ENCODE measurements around the gene RARB.

Gene RARB

GRCh38 chr3:25423780-25424588, 4.1 kb upstream of the RARB start:
- DNase-seq, result no peak

DNA sequence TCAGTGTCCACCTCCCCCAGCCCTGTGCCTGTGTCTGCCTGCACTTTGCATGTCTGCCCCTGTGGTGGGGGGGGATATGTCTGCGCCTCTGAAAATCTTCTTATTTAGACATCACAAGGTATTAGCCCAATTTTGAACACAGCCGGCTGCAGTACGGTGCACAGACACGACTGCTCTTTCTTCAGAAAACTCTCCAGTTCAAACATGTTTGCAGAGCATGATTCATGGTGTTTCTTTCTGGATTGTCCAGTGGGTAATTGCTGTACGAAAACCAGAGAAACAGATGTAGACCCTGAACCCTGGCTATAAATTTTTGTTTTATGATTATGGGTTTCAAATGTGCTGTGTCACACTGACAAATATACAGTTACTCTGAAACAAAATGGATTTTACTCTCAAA, 3.4 kb upstream of the RARB start:
- DNase-seq, result no peak

DNA sequence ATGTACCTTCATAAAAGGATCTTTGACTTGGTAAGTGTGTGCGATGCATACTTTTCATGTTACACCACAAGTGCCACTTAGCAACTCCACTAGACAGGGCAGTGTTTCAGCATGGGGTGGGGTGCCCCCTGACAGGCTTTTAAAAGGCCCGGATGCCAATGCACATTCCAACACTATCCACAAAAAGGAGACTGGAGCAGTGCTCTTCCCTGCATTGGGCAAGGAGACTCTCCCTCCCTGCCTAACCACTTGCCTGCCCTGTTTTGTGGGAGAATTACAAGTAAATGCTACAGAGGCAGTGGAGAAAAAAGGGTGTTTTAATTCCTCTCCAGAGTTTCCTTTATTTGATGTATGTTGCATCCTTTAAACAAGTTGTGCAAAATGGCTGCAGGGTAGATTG, 1.7 kb upstream of the RARB start:
- DNase-seq, result no peak

GRCh38 chr3:25427155-25427554, 908 bp upstream of the RARB start:
- DNase-seq, result no peak

DNA sequence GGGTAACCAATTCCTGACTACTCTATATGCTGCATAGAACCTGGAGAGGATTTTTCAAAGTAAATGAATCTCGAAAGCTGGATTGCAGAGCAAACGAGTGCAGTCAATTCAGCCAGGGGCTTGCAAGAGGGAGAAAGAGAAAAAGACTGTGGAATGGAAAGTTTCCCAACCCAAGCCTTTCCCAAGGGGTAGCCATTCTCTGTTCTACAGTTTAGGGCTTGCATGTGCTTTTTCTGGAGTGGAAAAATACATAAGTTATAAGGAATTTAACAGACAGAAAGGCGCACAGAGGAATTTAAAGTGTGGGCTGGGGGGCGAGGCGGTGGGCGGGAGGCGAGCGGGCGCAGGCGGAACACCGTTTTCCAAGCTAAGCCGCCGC, 511 bp upstream of the RARB start:
- DNase-seq, result no peak

DNA sequence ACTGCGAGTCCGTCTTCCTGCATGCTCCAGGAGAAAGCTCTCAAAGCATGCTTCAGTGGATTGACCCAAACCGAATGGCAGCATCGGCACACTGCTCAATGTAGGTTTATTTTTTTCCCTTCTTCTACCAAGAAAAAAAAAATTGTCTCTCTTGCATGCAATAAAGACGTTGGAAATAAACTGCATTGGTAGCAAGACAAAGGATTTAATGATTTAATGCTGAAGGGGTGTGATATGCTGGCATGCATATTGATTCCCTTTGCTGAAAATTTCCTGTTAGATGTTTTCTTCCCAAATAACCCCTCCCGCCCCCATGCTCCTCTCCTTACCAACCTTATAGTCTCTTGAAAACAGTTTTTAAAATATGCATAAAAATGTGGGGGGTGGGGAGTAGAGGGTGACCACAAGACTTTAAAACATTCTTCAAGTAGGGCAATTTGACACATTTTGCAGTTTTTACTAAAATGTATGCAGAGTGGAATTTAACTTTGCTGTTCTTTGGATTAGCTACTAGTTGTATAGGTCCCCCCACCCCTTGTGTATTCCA, 799 bp downstream of the RARB start:
- no peak for DNase-seq

GRCh38 chr3:25429361-25430286, 1.6 kb downstream of the RARB start:
- no peak for DNase-seq

DNA sequence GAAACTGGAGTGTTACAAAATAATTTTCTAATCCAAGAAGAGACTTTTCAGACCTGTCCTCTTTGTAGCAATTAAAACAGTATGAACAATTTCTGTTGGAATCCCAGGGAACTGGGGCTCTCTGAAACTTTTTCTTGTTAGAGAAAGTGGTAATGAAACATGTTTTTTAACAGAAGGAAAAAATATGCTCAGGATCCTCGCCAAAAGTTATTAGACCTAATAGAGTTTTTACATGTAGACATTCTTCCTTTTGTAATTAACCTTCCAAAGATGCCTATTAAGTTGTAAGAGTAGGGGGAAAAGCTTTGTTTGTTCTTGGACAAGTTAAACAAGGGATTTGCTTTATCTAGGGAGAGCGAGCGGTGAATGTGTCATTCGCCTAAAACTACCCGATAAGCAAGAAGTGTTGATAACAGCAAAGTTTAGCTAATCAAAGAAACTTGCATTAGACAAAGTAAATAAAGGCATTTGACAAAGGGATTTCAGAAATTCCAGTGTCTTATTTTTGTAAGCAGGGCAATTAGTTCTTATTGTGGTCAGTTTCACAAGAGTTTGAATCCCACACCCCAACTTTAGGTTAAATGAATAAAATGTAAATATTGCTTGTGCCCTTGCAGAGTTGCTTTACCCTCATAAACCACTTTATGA, 2.3 kb downstream of the RARB start:
- DNase-seq, result no peak

- DNase-seq, result no peak
Measured at GRCh38 chr3:25430935-25431770, 3.1 kb downstream of the RARB start.

GRCh38 chr3:25432176-25432720, 4.2 kb downstream of the RARB start:
- DNase-seq, result no peak

- DNase-seq, result no peak
Measured at GRCh38 chr3:25433106-25433505, 5.0 kb downstream of the RARB start.

DNA sequence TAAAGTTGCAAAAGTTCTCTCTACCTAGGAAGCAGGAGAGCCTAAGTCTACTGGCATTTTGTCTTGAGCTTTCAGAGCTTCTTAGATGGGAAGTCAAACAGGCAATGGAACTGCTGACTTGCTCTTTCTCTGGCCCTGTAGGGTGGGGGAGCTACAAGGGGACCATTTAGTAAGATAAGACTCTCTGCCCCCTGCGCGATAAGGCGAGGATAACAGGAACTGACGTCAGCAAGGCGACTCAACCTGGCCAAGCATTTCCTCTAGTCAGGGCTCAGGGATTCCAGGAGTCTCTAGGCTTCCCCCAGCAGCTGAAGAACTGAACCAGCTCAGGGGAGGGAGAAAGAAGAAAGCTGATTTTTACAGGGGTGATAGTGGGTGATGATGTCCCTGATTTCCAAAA, 5.8 kb downstream of the RARB start:
- no peak for DNase-seq

DNA sequence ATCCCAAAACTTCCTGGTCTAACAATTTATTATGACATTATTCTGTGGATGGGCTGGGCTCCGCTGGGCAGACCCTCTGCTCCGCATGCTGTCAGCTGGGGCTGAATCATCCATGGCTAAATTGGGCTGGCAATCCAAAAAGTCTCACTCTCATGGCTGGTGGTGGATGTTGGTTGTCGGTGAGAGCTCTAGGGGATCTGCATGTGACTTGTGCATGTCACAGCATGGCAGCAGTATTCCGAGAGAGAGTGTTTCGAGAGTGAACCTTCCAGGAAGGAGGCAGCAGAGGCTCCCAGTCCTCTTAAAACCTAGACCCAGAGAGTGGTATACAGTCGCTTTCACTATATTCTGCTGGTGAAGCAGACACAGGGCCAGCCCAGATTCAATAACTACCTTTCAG, 9.9 kb downstream of the RARB start:
- no peak for DNase-seq

- DNase-seq, result no peak
Measured at GRCh38 chr3:25438791-25439555, 10.9 kb downstream of the RARB start.

DNA sequence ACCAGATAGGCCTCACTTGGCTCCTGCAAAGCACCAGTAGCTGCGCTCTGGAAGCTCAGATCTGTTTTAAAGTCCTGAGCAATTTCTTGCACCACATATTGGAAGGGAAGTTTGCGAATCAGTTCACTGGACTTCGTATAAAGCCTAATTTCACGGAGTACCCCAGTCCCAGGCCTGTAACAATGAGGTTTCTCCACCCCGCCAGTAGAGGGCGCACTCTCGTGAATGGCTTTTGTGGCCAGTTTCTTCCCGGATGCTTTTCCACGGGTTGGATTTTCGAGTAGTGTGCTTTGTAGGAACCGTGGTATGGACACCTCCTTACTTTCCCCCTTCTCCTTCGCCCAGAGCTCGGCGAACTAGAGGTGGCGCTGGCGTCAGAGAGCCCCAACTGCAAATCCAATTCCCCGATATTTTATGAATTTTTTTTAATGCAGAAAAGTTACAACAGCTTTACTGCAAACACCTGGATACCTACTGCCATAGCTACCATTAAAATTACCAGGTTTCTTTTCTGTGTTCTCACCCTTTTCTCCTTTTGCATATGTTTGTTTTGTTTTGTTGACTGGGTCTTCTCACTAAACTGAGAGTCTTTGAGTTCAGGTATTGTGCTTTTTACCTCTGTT, 13.3 kb downstream of the RARB start:
- no peak for DNase-seq

DNA sequence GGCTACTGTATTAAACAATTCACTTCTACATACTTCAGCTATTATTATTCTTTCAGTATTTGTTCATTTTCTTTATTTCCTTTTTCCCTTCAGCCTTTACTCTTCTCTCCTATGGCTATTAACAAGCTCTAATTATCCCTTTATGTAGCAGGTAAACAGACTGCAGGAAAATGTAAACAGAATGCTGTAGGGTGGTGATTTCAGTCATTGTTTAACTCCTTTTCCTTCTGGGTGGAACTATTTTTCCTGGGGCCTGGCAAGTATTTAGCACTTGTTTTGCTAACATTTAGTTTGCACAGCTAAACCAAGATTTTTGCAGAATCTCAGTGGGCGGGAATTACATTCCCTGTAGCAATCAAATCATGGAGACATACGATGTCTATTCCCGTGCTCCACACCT, 14.4 kb downstream of the RARB start:
- DNase-seq, result no peak

- no peak for DNase-seq
Measured at GRCh38 chr3:25444273-25444672, 16.2 kb downstream of the RARB start.

DNA sequence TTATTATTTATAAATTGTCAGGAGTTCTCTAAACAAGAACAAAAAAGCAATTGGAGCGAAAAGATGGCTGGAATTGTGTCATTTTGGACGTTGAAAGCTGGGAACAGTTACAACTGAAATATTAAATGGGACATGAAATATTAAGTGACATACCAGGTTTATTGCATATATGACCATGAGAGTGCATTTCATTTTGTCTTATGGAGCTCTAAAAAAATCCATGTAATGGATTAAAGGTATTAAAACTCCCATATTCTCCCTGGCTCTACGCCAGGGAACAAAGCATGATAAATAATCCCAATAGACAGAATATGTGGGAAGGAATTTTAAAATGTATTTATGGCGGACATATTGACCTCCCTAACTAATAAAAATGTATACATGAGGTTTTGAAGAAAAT, 17.7 kb downstream of the RARB start:
- DNase-seq, result no peak

- no peak for DNase-seq
Measured at GRCh38 chr3:25447285-25447684, 19.2 kb downstream of the RARB start.

DNA sequence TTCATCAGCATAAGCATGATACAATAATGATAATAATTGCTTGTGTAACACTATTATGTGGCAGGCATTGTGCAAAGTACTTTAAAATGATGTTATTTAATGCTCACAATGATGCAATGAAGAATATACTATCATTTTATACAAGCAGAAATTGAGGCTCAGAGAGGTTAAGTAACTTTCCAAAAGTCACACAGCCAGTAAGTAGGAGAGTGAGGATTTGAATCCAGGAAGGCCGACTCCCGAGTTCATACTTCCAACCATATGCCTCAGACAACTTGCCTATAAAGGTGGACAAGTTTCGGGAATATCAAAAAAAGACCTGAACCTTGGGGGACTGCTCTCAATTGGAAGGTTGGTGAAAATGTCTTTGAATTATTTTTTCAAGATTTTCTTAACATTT, 19.9 kb downstream of the RARB start:
- no peak for DNase-seq

Data from hippocampal formation (tissue), 2 donors.